ENCODE measurements around the gene MBL2. TPM values are rescaled to one million over a fixed set of nuclear protein-coding genes. Genes with fewer than 3 reads are reported as not detected.

The MBL2 gene
- total RNA-seq, 8 experiments from 2014 or later = not detected

DNA sequence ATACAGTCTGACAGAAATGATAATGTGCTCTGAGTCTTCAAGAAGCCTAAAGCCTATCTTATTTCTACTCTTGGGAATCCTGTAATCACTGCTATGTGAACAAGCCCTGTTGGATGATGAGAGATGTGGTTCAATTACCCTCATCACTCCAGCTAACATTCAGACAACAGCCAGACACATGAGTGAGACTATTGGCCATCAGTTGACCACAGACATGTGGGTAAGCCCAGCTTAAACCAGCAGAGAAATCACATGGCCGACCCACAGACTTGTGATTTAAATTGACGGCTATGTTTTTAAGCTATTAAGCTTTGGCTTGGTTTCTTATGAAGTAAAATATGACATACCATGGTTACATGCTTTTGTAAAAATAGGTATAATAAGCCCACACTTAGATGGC lies 2.6 kb downstream of the MBL2 start:
- 35 to 100% (median 84%) methylated on average over 1 to 2 of the region's 2 CpGs; no CpG with 5 or more reads in 3 of the 10 experiments for WGBS, 10 experiments
- Histone ChIP-seq H3K27ac (no peak overlapping the region), H3K4me3 (no peak overlapping the region), H3K4me1 (replicated peaks in 1 of 2) (no peaks in the 10 kb centered on the region)
- in situ Hi-C loops (cut with MboI; ENCODE audit: low pct_unique_long_range_greater_than_20kb in 2 of 9, low sequenced_read_pairs in 9 of 9, unreplicated experiment in 9 of 9) = loop anchor here in 1 of 9 experiments (25.0 kb wide), 1 partner anchor 458 kb away; the partner anchor contains the start of gene DKK1
- no peak for ATAC-seq (replicated peaks in 6 of 8)

GRCh38 chr10:52768001-52768532 lies 4.5 kb downstream of the MBL2 start:
- in situ Hi-C loops (cut with MboI; ENCODE audit: low pct_unique_long_range_greater_than_20kb in 2 of 9, low sequenced_read_pairs in 9 of 9, unreplicated experiment in 9 of 9) = loop anchor here in 1 of 9 experiments (25.0 kb wide), 1 partner anchor 456 kb away; the partner anchor contains the start of gene DKK1
- no peak for ATAC-seq (replicated peaks in 6 of 8)
- WGBS, 10 experiments = 0 to 93% (median 58%) methylated on average over 2 to 3 of the region's 3 CpGs; no CpG with 5 or more reads in 4 of the 10 experiments

DNA sequence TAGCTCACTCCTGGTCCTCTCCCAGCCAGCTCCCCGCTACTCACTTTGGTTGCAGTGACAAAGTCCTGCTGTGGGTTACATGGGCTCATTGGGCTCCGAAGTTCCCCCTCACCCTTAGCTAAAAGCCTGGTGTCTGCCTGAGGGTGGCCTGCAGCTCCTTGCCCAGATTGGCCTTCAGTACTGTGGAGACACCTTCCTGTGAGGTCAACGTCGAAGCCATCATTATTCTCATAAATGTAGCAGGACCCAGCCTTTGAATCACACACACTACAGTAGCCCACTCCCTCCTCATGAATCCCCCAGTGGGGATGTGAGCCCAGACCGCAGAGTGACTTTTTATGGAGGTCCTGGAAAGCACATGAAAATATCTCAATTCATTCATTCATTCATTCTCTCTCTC lies 10.5 kb downstream of the MBL2 start:
- Histone ChIP-seq H3K4me3 (no peak overlapping the region), H3K27ac (no peak overlapping the region), H3K4me1 (replicated peaks in 1 of 2) (no peaks in the 10 kb centered on the region)
- in situ Hi-C loops (cut with MboI; ENCODE audit: low pct_unique_long_range_greater_than_20kb in 2 of 9, low sequenced_read_pairs in 9 of 9, unreplicated experiment in 9 of 9) = loop anchor here in 1 of 9 experiments (25.0 kb wide), 1 partner anchor 450 kb away; the partner anchor contains the start of gene DKK1
- ATAC-seq (replicated peaks in 6 of 8) = no peak
- WGBS, 10 experiments = 40 to 100% (median 67%) methylated on average over 1 to 4 of the region's 5 CpGs; no CpG with 5 or more reads in 2 of the 10 experiments

More at GRCh38 chr10:52768001-52768532, 4.5 kb downstream of the MBL2 start:
- Histone ChIP-seq H3K27ac (no peak overlapping the region), H3K4me1 (replicated peaks in 1 of 2) (no peaks in the 10 kb centered on the region), H3K4me3 (no peak overlapping the region)

DNA sequence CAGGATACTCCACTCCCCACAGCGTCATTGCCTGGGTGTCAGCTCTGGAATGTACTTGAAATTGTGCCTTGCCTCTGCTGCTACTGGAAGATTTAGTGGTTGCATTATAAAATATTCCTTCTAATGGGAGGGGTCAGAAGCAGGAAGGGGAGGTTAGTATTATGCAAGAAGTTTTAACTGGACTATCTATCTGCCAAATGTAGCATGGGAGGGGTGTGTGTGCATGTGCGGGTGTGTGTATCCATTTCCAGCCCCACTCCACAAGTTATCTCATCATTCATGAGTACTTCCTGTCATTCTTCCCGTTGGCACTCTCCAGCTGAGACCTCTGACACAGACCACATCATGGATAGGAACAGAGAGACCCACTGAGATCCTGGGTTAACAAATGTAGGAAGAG lies 13.4 kb downstream of the MBL2 start:
- ATAC-seq (replicated peaks in 6 of 8) = peak in 3 of 8 experiments; percentile 42 to 83 (median 80)
- WGBS, 10 experiments = 0 to 80% (median 66%) methylated on average over 1 to 3 of the region's 3 CpGs; no CpG with 5 or more reads in 3 of the 10 experiments
- in situ Hi-C loops (cut with MboI; ENCODE audit: low pct_unique_long_range_greater_than_20kb in 2 of 9, low sequenced_read_pairs in 9 of 9, unreplicated experiment in 9 of 9) = loop anchor here in 1 of 9 experiments (25.0 kb wide), 1 partner anchor 447 kb away; the partner anchor contains the start of gene DKK1
- Histone ChIP-seq H3K27ac (no peak overlapping the region), H3K4me1 (replicated peaks in 1 of 2) (no peaks in the 10 kb centered on the region), H3K4me3 (no peak overlapping the region)

- Histone ChIP-seq H3K27ac (no peak overlapping the region), H3K4me3 (no peak overlapping the region), H3K4me1 (replicated peaks in 1 of 2) (no peaks in the 10 kb centered on the region)
- in situ Hi-C loops (cut with MboI; ENCODE audit: low pct_unique_long_range_greater_than_20kb in 2 of 9, low sequenced_read_pairs in 9 of 9, unreplicated experiment in 9 of 9) = loop anchor here in 1 of 9 experiments (25.0 kb wide), 1 partner anchor 446 kb away; the partner anchor contains the start of gene DKK1
- ATAC-seq (replicated peaks in 6 of 8) = no peak
- 40 to 100% (median 79%) methylated on average over 1 to 2 of the region's 2 CpGs; no CpG with 5 or more reads in 3 of the 10 experiments for WGBS, 10 experiments
Observed at GRCh38 chr10:52758406-52758805, 14.2 kb downstream of the MBL2 start.

GRCh38 chr10:52757773-52758172 lies 14.8 kb downstream of the MBL2 start:
- in situ Hi-C loops (cut with MboI; ENCODE audit: low pct_unique_long_range_greater_than_20kb in 2 of 9, low sequenced_read_pairs in 9 of 9, unreplicated experiment in 9 of 9) = loop anchor here in 1 of 9 experiments (25.0 kb wide), 1 partner anchor 445 kb away; the partner anchor contains the start of gene DKK1
- Histone ChIP-seq H3K4me1 (replicated peaks in 1 of 2) (no peaks in the 10 kb centered on the region), H3K27ac (no peak overlapping the region), H3K4me3 (no peak overlapping the region)
- ATAC-seq (replicated peaks in 6 of 8) = peak in 1 of 8 experiments; percentile 13
- 20 to 90% (median 67%) methylated on average over 1 to 6 of the region's 6 CpGs for WGBS, 10 experiments

- H3K4me3 ChIP-seq = no peak overlapping the region
- no peak overlapping the region for H3K27ac ChIP-seq
- in situ Hi-C loops (cut with MboI; ENCODE audit: low pct_unique_long_range_greater_than_20kb in 2 of 9, low sequenced_read_pairs in 9 of 9, unreplicated experiment in 9 of 9) = loop anchor here in 1 of 9 experiments (25.0 kb wide), 1 partner anchor 445 kb away; the partner anchor contains the start of gene DKK1
- no peak for ATAC-seq (replicated peaks in 6 of 8)
- no peaks in the 10 kb centered on the region for H3K4me1 ChIP-seq (replicated peaks in 1 of 2)
- 34 to 91% (median 75%) methylated on average over 1 to 4 of the region's 4 CpGs for WGBS, 10 experiments
Observed at GRCh38 chr10:52756966-52757365, 15.6 kb downstream of the MBL2 start.

DNA sequence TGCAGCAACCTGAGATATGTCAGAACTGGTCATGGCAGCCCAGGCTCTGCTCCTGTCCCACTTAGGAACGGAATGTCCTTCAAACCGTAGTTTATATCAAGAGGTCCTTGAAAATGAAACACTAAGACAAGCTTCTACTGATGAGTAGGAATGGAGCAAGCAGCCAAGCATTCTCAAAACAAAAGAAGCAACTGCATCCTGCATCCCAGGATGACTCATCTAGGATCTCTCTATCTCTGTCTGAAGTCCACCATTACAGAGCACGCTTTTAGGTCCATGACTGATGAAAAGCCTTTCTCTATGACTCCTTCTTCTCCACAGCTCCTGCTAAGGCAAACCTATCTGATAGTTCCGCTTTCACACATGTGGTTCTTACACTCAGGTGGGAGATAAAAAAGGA lies 16.3 kb downstream of the MBL2 start:
- 67 to 96% (median 87%) methylated on average over 1 to 4 of the region's 4 CpGs; no CpG with 5 or more reads in 2 of the 10 experiments for WGBS, 10 experiments
- Histone ChIP-seq H3K4me1 (replicated peaks in 1 of 2) (no peaks in the 10 kb centered on the region), H3K4me3 (no peak overlapping the region), H3K27ac (no peak overlapping the region)
- ATAC-seq (replicated peaks in 6 of 8) = no peak
- in situ Hi-C loops (cut with MboI; ENCODE audit: low pct_unique_long_range_greater_than_20kb in 2 of 9, low sequenced_read_pairs in 9 of 9, unreplicated experiment in 9 of 9) = loop anchor here in 1 of 9 experiments (25.0 kb wide), 1 partner anchor 444 kb away; the partner anchor contains the start of gene DKK1

DNA sequence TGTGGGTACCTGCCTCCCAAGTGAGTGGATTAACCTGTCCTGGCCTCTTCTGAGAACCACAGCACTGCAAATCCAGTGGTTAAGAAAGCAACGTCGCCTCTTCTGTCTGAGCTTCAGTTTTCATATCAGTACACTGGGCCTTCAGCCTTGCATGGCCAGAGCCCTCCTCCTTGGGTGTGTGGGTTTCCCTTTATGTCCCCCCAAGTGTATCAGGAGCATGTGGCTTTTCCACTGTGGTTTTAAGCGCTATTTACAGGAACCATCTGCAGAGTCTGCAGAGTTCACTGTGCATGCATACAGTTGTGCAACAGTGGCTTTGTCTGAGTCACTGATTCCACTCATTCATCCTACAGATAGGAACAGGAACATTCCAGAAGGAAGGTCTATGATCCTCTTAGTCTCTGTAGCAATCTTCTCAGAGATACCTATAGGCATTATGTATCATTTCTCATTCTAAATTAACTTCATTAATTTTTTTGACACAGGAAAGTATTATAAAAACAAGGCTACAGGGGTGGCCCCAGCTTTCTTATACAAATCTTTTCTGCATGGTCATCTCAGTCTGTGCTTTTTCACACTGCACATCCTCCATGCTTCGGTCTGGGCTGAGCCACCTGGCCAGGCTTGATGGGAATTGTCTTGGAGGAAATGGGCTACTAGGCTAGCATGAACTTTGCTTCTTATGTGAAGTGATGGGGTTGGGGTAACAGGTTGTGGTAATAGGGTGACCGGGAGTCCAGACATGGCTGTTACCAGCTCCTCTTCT lies 17.1 kb downstream of the MBL2 start:
- H3K27ac ChIP-seq = no peak overlapping the region
- H3K4me1 ChIP-seq (replicated peaks in 1 of 2) = no peaks in the 10 kb centered on the region
- 58 to 100% (median 94%) methylated on average over 1 to 4 of the region's 5 CpGs; no CpG with 5 or more reads in 2 of the 10 experiments for WGBS, 10 experiments
- in situ Hi-C loops (cut with MboI; ENCODE audit: low pct_unique_long_range_greater_than_20kb in 2 of 9, low sequenced_read_pairs in 9 of 9, unreplicated experiment in 9 of 9) = loop anchor here in 1 of 9 experiments (25.0 kb wide), 1 partner anchor 443 kb away; the partner anchor contains the start of gene DKK1
- ATAC-seq (replicated peaks in 6 of 8) = peak in 2 of 8 experiments; percentile 65 to 66
- no peak overlapping the region for H3K4me3 ChIP-seq

- Histone ChIP-seq H3K27ac (no peak overlapping the region), H3K4me3 (no peak overlapping the region), H3K4me1 (replicated peaks in 1 of 2) (no peaks in the 10 kb centered on the region)
- in situ Hi-C loops (cut with MboI; ENCODE audit: low pct_unique_long_range_greater_than_20kb in 2 of 9, low sequenced_read_pairs in 9 of 9, unreplicated experiment in 9 of 9) = loop anchor here in 1 of 9 experiments (25.0 kb wide), 1 partner anchor 441 kb away; the partner anchor contains the start of gene DKK1
- ATAC-seq (replicated peaks in 6 of 8) = no peak
- 67 to 100% (median 85%) methylated on average over 1 to 3 of the region's 3 CpGs; no CpG with 5 or more reads in 1 of the 10 experiments for WGBS, 10 experiments
Observed at GRCh38 chr10:52752801-52753445, 19.7 kb downstream of the MBL2 start.

- in situ Hi-C loops (cut with MboI; ENCODE audit: low pct_unique_long_range_greater_than_20kb in 2 of 9, low sequenced_read_pairs in 9 of 9, unreplicated experiment in 9 of 9) = loop anchor here in 1 of 9 experiments (25.0 kb wide), 1 partner anchor 440 kb away; the partner anchor contains the start of gene DKK1
- 67 to 100% (median 83%) methylated on average over 1 of the region's 1 CpG; no CpG with 5 or more reads in 5 of the 10 experiments for WGBS, 10 experiments
- H3K4me3 ChIP-seq = no peak overlapping the region
- no peaks in the 10 kb centered on the region for H3K4me1 ChIP-seq (replicated peaks in 1 of 2)
- H3K27ac ChIP-seq = no peak overlapping the region
- ATAC-seq (replicated peaks in 6 of 8) = no peak
Observed at GRCh38 chr10:52752261-52752660, 20.3 kb downstream of the MBL2 start.

- WGBS, 10 experiments = 20 to 100% (median 67%) methylated on average over 1 to 2 of the region's 2 CpGs; no CpG with 5 or more reads in 3 of the 10 experiments
- no peak for ATAC-seq (replicated peaks in 6 of 8)
- in situ Hi-C loops (cut with MboI; ENCODE audit: low pct_unique_long_range_greater_than_20kb in 2 of 9, low sequenced_read_pairs in 9 of 9, unreplicated experiment in 9 of 9) = loop anchor here in 1 of 9 experiments (25.0 kb wide), 1 partner anchor 439 kb away; the partner anchor contains the start of gene DKK1
- Histone ChIP-seq H3K4me1 (replicated peaks in 1 of 2) (no peaks in the 10 kb centered on the region), H3K27ac (no peak overlapping the region), H3K4me3 (no peak overlapping the region)
Observed at GRCh38 chr10:52751337-52751736, 21.2 kb downstream of the MBL2 start.

Measured in motor neuron (in vitro differentiated cells).